ENCODE measurements around the gene PRKG1. TPM values are rescaled to one million over a fixed set of nuclear protein-coding genes. Genes with fewer than 3 reads are reported as not detected.
"Not testable (repeated sequence)": the region's sequence is repeated elsewhere in the genome, so short reads cannot be mapped to it uniquely, and the experiment has no call there.

PRKG1 gene
- total RNA-seq, 1 donor = 1.2 TPM

- H3K4me3 ChIP-seq (ENCODE audit: low read length) = no peak overlapping the region
- H3K4me1 ChIP-seq (ENCODE audit: insufficient read depth, low read length) = no peaks in the 10 kb centered on the region
- H3K27me3 ChIP-seq (ENCODE audit: insufficient read depth, low read length) = no peaks in the 10 kb centered on the region
- H3K9me3 ChIP-seq (ENCODE audit: low read depth, low read length) = no peaks in the 10 kb centered on the region
Observed at GRCh38 chr10:51574248-51575048, 500.2 kb downstream of the PRKG1 start.

- H3K9me3 ChIP-seq (ENCODE audit: low read depth, low read length); H3K4me3 ChIP-seq (ENCODE audit: low read length); H3K27me3 ChIP-seq (ENCODE audit: insufficient read depth, low read length); H3K4me1 ChIP-seq (ENCODE audit: insufficient read depth, low read length): not testable (repeated sequence)
Observed at GRCh38 chr10:51581196-51581595, 506.9 kb downstream of the PRKG1 start.

GRCh38 chr10:51583976-51584375 is 509.7 kb downstream of the PRKG1 start:
- Histone ChIP-seq H3K4me1 (ENCODE audit: insufficient read depth, low read length) (no peaks in the 10 kb centered on the region), H3K4me3 (ENCODE audit: low read length) (no peak overlapping the region), H3K9me3 (ENCODE audit: low read depth, low read length) (no peaks in the 10 kb centered on the region), H3K27me3 (ENCODE audit: insufficient read depth, low read length) (no peaks in the 10 kb centered on the region)

GRCh38 chr10:51585742-51586141 is 511.5 kb downstream of the PRKG1 start:
- Histone ChIP-seq H3K4me3 (ENCODE audit: low read length) (no peak overlapping the region), H3K9me3 (ENCODE audit: low read depth, low read length) (no peaks in the 10 kb centered on the region), H3K27me3 (ENCODE audit: insufficient read depth, low read length) (no peaks in the 10 kb centered on the region), H3K4me1 (ENCODE audit: insufficient read depth, low read length) (no peaks in the 10 kb centered on the region)

- Histone ChIP-seq H3K4me1 (ENCODE audit: insufficient read depth, low read length) (no peaks in the 10 kb centered on the region), H3K9me3 (ENCODE audit: low read depth, low read length) (no peaks in the 10 kb centered on the region), H3K4me3 (ENCODE audit: low read length) (no peak overlapping the region), H3K27me3 (ENCODE audit: insufficient read depth, low read length) (no peaks in the 10 kb centered on the region)
Observed at GRCh38 chr10:51588984-51589383, 514.7 kb downstream of the PRKG1 start.

- H3K9me3 ChIP-seq (ENCODE audit: low read depth, low read length) = no peaks in the 10 kb centered on the region
- no peaks in the 10 kb centered on the region for H3K4me1 ChIP-seq (ENCODE audit: insufficient read depth, low read length)
- no peak overlapping the region for H3K4me3 ChIP-seq (ENCODE audit: low read length)
- H3K27me3 ChIP-seq (ENCODE audit: insufficient read depth, low read length) = no peaks in the 10 kb centered on the region
Observed at GRCh38 chr10:51590818-51591217, 516.5 kb downstream of the PRKG1 start.

- H3K27me3 ChIP-seq (ENCODE audit: insufficient read depth, low read length) = no peaks in the 10 kb centered on the region
- H3K4me1 ChIP-seq (ENCODE audit: insufficient read depth, low read length) = no peaks in the 10 kb centered on the region
- H3K9me3 ChIP-seq (ENCODE audit: low read depth, low read length) = no peaks in the 10 kb centered on the region
- no peak overlapping the region for H3K4me3 ChIP-seq (ENCODE audit: low read length)
Observed at GRCh38 chr10:51596695-51597094, 522.4 kb downstream of the PRKG1 start.

GRCh38 chr10:51599647-51600046 is 525.4 kb downstream of the PRKG1 start:
- Histone ChIP-seq H3K9me3 (ENCODE audit: low read depth, low read length) (no peaks in the 10 kb centered on the region), H3K4me3 (ENCODE audit: low read length) (no peak overlapping the region), H3K27me3 (ENCODE audit: insufficient read depth, low read length) (no peaks in the 10 kb centered on the region), H3K4me1 (ENCODE audit: insufficient read depth, low read length) (no peaks in the 10 kb centered on the region)

- Histone ChIP-seq H3K4me3 (ENCODE audit: low read length) (no peak overlapping the region), H3K4me1 (ENCODE audit: insufficient read depth, low read length) (no peaks in the 10 kb centered on the region), H3K9me3 (ENCODE audit: low read depth, low read length) (no peaks in the 10 kb centered on the region), H3K27me3 (ENCODE audit: insufficient read depth, low read length) (no peaks in the 10 kb centered on the region)
Observed at GRCh38 chr10:51602326-51602725, 528.0 kb downstream of the PRKG1 start.

- no peak overlapping the region for H3K4me3 ChIP-seq (ENCODE audit: low read length)
- H3K27me3 ChIP-seq (ENCODE audit: insufficient read depth, low read length) = no peaks in the 10 kb centered on the region
- no peaks in the 10 kb centered on the region for H3K4me1 ChIP-seq (ENCODE audit: insufficient read depth, low read length)
- no peaks in the 10 kb centered on the region for H3K9me3 ChIP-seq (ENCODE audit: low read depth, low read length)
Observed at GRCh38 chr10:51604579-51604978, 530.3 kb downstream of the PRKG1 start.

GRCh38 chr10:51606825-51607462 is 532.7 kb downstream of the PRKG1 start:
- H3K27me3 ChIP-seq (ENCODE audit: insufficient read depth, low read length) = no peaks in the 10 kb centered on the region
- no peak overlapping the region for H3K4me3 ChIP-seq (ENCODE audit: low read length)
- no peaks in the 10 kb centered on the region for H3K4me1 ChIP-seq (ENCODE audit: insufficient read depth, low read length)
- H3K9me3 ChIP-seq (ENCODE audit: low read depth, low read length) = no peaks in the 10 kb centered on the region

GRCh38 chr10:51607463-51607835 is 533.2 kb downstream of the PRKG1 start:
- no peaks in the 10 kb centered on the region for H3K27me3 ChIP-seq (ENCODE audit: insufficient read depth, low read length)
- H3K4me1 ChIP-seq (ENCODE audit: insufficient read depth, low read length) = no peaks in the 10 kb centered on the region

GRCh38 chr10:51608211-51608610 is 533.9 kb downstream of the PRKG1 start:
- H3K4me3 ChIP-seq (ENCODE audit: low read length) = no peak overlapping the region
- H3K4me1 ChIP-seq (ENCODE audit: insufficient read depth, low read length) = no peaks in the 10 kb centered on the region
- no peaks in the 10 kb centered on the region for H3K9me3 ChIP-seq (ENCODE audit: low read depth, low read length)
- no peaks in the 10 kb centered on the region for H3K27me3 ChIP-seq (ENCODE audit: insufficient read depth, low read length)

More at GRCh38 chr10:51607463-51607835, 533.2 kb downstream of the PRKG1 start:
- no peak overlapping the region for H3K4me3 ChIP-seq (ENCODE audit: low read length)
- H3K9me3 ChIP-seq (ENCODE audit: low read depth, low read length) = no peaks in the 10 kb centered on the region

GRCh38 chr10:51615764-51616298 is 541.5 kb downstream of the PRKG1 start:
- H3K9me3 ChIP-seq (ENCODE audit: low read depth, low read length) = no peaks in the 10 kb centered on the region
- no peak overlapping the region for H3K4me3 ChIP-seq (ENCODE audit: low read length)
- H3K4me1 ChIP-seq (ENCODE audit: insufficient read depth, low read length) = no peaks in the 10 kb centered on the region
- H3K27me3 ChIP-seq (ENCODE audit: insufficient read depth, low read length) = no peaks in the 10 kb centered on the region

- Histone ChIP-seq H3K27me3 (ENCODE audit: insufficient read depth, low read length) (no peaks in the 10 kb centered on the region), H3K4me1 (ENCODE audit: insufficient read depth, low read length) (no peaks in the 10 kb centered on the region), H3K4me3 (ENCODE audit: low read length) (no peak overlapping the region), H3K9me3 (ENCODE audit: low read depth, low read length) (no peaks in the 10 kb centered on the region)
Observed at GRCh38 chr10:51617576-51618235, 543.4 kb downstream of the PRKG1 start.
